ENCODE data around the gene PGA5.

The PGA5 gene

DNA sequence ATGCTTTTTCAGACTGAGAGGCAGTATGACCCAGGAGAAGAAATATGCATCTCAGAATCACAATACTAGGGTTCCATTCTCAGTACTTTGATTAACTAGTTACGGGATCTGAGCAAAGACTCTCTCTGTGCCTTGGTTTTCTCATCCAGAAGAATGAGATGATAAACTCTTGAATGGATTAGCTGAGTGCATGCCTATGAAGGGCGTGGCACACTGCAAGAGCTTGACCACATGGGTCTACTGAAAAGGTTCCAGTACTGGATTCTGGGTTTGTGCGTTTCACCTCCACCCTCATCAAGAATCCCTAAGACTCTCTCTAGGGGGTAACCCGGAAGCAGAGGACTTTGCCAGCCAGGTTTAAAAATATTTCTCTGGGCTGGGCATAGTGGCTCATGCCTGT lies 25.6 kb downstream of the PGA5 start:
- no peak for DNase-seq (ENCODE audit: low spot score)
- in situ Hi-C loops (cut with MboI; ENCODE audit: low pct_unique_long_range_greater_than_20kb, low sequenced_read_pairs, unreplicated experiment) = loop anchor here (5.0 kb wide), 1 partner anchor 69 kb away; no protein-coding TSS in a partner anchor
- TF ChIP-seq, protein P1, sequence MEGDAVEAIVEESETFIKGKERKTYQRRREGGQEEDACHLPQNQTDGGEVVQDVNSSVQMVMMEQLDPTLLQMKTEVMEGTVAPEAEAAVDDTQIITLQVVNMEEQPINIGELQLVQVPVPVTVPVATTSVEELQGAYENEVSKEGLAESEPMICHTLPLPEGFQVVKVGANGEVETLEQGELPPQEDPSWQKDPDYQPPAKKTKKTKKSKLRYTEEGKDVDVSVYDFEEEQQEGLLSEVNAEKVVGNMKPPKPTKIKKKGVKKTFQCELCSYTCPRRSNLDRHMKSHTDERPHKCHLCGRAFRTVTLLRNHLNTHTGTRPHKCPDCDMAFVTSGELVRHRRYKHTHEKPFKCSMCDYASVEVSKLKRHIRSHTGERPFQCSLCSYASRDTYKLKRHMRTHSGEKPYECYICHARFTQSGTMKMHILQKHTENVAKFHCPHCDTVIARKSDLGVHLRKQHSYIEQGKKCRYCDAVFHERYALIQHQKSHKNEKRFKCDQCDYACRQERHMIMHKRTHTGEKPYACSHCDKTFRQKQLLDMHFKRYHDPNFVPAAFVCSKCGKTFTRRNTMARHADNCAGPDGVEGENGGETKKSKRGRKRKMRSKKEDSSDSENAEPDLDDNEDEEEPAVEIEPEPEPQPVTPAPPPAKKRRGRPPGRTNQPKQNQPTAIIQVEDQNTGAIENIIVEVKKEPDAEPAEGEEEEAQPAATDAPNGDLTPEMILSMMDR (IDR thresholded peaks at IDR 0.05; ENCODE audit: extremely low read depth, insufficient read depth, missing control alignments) = no peak

DNA sequence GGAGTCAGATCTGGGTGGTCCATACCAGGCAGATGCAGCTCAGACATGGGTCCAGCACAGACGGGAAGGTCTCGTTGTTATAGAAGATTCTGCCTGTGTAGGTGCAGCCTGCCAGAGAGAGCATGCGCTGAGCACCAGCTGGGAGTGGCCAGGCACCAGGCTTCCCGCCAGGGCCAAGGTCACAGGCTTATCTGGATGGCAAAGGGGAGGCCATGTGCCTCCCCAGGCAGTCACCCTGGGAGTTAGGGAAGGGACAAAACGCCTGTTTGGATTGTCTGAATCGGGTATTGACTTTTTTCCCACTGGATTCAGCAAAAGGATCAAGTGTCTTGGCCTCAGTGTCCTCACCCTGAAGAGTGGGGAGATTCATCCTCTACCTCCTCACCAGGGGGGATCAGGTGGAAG lies 26.5 kb downstream of the PGA5 start:
- DNase-seq (ENCODE audit: low spot score) = no peak
- in situ Hi-C loops (cut with MboI; ENCODE audit: low pct_unique_long_range_greater_than_20kb, low sequenced_read_pairs, unreplicated experiment) = loop anchor here (5.0 kb wide), 1 partner anchor 70 kb away; no protein-coding TSS in a partner anchor
- TF ChIP-seq, protein P1 (IDR thresholded peaks at IDR 0.05; ENCODE audit: extremely low read depth, insufficient read depth, missing control alignments) = no peak

DNA sequence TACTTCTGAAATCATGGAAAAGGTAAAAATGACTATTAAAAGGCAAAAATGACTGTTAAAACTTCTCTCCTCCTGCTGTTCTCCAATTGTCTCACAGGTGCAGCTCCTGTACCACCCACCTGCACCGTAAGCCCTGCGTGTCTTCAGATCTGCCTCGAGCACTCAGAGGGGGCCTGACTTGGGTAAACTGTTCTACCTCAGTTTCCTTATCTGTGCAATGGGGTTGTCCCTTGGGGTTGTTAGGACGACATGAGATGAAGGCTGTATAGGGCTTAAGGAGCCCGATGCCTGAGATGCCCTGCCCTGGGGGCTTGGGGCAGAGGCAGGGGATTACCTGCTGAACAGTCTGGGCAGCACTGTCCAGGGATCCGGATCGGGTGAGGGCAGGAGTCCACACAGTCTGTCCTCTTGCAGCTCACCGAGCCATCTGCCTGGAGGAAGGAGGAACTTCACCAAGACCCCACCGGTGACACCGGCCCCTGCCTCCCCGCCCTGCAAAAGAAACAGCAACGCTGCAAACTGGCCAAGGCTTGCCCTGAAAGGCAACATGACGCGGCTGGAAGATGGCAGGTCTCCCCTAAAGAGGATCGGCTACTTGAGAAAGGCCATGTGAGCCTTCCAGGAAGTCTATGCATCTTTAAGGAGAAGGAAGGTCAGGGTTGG lies 27.7 kb downstream of the PGA5 start:
- no peak for DNase-seq (ENCODE audit: low spot score)
- TF ChIP-seq, protein P1 (IDR thresholded peaks at IDR 0.05; ENCODE audit: extremely low read depth, insufficient read depth, missing control alignments) = no peak
- in situ Hi-C loops (cut with MboI; ENCODE audit: low pct_unique_long_range_greater_than_20kb, low sequenced_read_pairs, unreplicated experiment) = loop anchor here (5.0 kb wide), 1 partner anchor 71 kb away; no protein-coding TSS in a partner anchor

DNA sequence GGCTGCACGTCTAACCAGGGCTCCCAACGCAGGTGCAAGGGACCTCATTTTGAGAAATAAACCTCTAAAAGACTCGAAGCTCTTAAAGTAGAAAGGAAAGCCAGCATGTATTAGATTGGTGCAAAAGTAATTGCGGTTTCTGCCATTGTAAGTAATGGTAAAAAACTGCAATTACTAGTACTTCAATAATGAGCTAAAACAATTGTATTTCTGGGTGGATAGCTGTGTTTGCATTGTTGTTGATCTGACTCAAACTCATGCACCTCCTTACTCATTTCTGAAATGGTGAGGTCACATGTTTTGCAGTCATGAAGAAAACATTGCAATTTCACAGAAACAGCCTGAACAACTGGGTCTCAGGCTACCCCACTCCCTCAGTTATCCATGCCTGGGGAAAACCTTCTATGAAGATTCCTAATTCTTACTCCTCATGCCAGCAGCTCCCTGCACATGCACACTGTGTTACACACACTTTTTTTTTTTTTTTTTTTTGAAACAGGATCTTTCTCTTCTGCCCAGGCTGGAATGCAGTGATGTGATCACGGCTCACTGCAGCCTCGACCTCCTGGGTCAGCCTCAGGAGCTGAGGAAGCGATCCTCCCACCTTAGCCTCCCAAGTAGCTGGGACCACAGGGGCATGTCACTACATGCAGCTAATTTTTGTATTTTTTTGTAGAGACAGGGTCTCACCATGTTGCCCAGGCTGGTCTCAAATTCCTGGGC lies 29.5 kb downstream of the PGA5 start:
- TF ChIP-seq, protein P1 (IDR thresholded peaks at IDR 0.05; ENCODE audit: extremely low read depth, insufficient read depth, missing control alignments) = no peak
- DNase-seq (ENCODE audit: low spot score) = peak; percentile 71
- in situ Hi-C loops (cut with MboI; ENCODE audit: low pct_unique_long_range_greater_than_20kb, low sequenced_read_pairs, unreplicated experiment) = no loop called here

DNA sequence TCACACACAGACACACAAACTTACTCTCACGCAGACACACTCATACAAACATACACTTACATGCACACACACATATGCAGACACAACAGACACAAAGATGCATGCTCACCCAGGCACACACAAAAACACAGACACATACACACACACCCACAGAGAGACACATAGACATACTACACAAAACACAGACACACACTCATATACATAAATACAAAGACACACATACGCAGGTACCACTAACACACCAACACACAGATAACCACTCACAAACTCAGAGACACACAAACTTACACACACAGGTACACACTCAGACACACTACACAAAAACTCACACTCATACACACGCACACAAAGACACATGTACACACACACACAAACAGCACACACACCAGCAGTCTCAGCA lies 31.8 kb downstream of the PGA5 start:
- TF ChIP-seq, protein P1 (IDR thresholded peaks at IDR 0.05; ENCODE audit: extremely low read depth, insufficient read depth, missing control alignments) = no peak
- in situ Hi-C loops (cut with MboI; ENCODE audit: low pct_unique_long_range_greater_than_20kb, low sequenced_read_pairs, unreplicated experiment) = no loop called here

DNA sequence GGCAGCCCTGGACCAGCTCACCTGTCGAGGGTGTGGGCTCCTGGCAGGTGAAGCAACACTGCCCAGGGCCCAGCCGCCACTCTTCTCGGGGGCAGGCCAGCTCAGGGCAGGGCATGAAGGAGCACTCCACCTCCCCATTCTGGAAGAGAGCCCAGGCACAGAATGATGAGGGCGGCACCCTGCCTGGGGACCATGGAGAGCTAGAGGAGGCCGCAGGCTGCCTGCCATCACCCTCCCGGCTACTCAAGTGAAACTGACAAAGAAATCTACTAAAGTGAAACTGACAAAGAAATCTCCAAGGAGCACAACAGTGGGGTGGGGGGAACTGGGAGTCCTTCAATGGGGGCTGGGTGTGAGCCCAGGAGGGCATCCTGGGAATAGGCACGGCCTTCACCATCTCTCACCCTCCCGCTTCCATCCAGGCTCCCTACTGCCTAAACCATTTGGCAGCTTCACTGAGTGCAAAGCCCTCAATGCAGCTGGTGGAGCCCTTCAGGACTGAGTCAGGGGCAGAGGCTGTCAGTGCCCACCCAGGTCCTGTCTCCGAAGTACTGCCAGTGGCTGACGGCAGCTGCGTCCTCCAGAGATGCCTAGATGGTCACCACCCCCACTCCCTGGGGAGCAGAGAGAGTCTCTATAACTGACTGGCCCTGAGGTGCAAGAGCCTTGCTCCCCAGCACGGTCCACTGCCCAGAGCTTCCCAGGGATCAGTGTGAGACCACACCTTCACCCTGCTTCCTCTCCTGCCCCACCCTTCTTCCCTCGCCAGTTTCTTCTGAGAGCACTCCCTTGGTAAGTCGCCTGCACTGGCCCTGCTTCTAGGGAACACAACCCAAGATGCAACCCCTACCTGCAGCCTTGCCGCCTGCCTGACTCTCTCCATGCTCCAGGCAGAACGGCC lies 32.5 kb downstream of the PGA5 start:
- no peak for DNase-seq (ENCODE audit: low spot score)
- TF ChIP-seq, protein P1 (IDR thresholded peaks at IDR 0.05; ENCODE audit: extremely low read depth, insufficient read depth, missing control alignments) = no peak
- in situ Hi-C loops (cut with MboI; ENCODE audit: low pct_unique_long_range_greater_than_20kb, low sequenced_read_pairs, unreplicated experiment) = no loop called here

More for the DNA sequence above, 31.8 kb downstream of the PGA5 start:
- DNase-seq (ENCODE audit: low spot score) = no peak

All from GM13977 (cell line).